Stimulated activated CD4-positive, alpha-beta T cell treated with anti-CD3 and anti-CD28 coated beads, Interleukin-15, amount 100 ng/mL, for 24 hours (primary cell): ENCODE measurements around the gene TRIM71.
A peak's percentile ranks its signal among the peaks of the same experiment; 100 is the strongest.

ENCODE experiments used
- DNase-seq: peaks from one replicate; pipeline ENCODE4 v3.0.0-alpha.2; 2020

TRIM71 gene

DNA sequence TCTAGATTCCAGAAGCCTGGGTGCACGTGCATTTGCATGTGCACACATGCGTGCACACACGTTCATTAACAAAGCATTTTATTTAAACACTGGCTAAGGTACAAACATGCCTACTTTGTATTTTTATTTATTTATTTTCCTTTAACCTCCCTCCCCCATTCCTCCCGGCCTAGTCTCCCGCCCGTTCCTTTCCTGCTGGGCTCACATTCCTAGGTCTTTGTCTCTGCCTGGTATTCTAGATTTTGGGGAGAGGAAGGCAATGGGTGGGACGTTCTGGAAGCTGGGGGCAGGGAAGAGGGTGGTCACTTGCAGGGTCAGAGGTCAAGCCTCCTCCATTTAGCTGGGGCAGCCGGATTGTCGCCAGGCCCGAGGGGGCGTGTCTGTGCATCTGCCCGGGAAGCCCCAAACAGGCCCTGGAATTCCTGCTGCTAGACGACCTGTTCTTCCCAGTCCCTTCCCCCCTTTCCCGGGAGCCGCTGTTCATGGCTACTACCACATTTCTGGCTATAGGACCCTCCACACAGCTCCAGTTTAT is 51.8 kb downstream of the TRIM71 start:
- DNase-seq: no peak

DNA sequence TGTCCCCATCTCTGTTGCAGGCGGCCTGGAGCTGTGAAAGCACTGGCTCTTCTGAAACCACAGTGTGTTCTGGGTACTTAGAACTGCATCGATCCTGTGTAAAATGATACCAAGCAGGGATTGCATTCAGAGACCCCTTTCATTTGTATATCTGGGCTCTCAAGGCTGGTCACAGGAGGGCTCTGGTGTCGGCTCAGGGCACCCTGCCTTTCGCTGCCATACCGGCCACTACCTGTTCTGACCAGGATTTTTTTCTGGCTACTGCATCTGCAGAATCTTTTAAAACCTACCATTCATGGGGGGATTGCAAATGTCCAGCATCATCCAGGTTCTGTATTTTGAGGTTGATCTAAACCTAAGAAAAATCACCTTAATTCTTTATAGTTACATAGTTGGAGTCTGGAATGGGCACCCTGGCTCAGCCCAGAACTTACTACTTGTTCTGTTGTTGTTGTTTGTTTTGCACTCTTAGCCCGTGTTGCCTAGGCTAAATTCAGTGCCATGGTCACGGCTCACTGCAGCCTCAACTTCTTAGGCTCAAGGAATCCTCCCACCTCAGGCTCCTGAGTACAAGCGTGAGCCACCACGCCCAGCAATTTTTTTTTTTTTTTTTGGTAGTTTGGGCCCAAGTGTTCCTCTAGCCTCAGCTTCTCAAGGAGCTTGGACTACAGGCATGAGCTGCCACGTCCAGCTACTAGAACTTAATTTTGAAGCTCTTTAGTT is 52.7 kb downstream of the TRIM71 start:
- no peak for DNase-seq

DNA sequence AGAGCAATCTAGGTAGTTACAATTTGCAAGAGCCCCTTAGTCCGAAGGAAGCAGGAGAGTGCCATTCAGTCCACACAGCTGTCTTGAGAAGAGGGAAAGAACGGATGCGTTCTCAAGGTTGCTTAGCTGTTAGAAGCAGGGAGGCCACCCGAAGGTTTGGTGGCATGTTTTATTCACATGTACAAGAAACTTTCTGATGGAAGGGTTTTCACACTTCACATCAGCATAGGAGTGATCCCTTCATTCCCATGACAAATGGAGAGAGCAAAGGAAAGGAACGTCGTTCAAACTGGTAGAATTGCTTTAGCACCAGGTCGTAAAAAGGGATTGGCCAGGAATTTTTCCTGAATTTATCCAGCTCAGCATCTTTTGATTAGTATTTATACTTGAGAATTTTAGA is 53.5 kb downstream of the TRIM71 start:
- no peak for DNase-seq

DNA sequence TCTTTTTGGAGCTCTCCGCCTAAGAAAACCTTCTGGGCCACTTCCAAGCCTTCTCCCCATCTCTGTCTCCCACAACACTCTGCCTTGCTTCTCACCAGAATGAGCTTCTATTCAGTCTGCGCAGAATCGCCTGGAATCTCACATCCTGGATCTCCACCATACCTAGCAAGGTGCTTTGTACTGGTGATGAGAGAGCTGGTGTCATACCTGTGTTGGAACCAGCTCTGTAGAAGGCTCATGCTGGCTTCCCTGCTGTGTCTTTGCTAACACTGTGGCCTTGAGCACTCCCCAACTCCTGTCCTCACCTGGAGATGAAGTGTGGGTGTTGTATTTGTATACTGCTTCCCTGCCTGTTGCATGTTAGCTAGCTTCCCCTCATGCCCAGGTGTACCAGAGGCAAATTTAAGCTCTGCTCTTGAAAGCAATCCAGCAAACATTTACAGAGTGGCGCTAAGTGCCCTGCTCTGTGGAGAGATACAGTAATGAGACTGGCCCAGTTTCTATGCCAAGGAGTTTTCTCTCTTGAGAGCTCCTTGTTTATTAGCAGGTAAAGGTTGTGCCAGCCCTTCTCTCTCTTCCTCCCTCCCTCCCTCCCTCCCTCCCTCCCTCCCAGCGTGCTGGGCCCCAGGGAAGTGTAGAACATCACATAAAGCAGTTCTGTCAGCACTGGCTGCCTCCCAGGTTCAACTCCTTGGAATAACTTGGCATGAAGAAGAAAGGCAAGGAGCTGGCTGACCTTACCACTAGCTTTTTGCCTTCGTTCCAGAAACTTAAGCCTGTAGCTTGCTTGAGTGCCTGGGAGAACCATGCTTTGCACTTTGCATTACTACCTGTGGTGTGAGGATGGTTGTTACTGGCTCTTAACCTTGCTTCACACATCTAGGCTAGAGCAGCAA is 54.9 kb downstream of the TRIM71 start:
- DNase-seq: no peak

DNA sequence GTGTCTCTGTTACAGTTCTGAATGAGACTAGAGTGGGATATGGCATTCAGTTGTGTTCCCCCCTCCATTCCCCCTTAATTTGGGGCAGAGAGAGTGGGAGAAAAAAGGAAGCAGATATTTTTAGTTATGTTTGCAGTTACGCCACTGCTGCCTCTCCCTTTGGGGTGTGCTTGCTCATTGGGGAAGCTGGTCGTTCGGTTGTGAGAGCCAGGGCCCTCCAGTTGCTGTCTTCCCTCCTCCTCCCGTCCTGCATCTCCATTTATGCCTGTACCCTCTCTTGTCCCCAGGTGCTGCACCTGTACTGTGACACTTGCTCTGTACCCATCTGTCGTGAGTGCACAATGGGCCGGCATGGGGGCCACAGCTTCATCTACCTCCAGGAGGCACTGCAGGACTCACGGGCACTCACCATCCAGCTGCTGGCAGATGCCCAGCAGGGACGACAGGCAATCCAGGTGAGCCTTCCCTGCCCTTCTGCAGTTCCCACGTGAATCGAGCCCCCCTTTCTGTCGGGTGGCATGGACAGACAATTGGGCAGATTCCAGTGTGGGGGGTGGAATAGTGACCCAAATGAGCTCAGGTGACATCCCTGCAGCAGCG is 55.8 kb downstream of the TRIM71 start:
- no peak for DNase-seq

DNA sequence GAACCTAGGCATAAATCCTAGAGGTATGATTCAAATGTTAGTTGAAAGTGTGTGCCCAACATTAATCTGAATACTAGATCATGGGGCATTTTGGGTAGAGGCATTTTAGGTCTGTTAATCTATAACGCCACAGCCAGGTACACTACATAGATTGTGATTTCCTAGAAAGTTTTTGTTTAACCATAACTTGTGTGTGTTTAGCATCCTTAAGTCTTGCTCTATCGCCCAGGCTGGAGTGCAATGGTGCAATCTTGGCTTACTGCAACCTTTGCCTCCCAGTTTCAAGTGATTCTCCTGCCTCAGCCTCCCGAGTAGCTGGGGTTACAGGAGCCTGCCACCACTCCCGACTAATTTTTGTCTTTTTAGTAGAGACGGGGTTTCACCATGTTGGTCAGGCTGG is 59.1 kb downstream of the TRIM71 start:
- no peak for DNase-seq

DNA sequence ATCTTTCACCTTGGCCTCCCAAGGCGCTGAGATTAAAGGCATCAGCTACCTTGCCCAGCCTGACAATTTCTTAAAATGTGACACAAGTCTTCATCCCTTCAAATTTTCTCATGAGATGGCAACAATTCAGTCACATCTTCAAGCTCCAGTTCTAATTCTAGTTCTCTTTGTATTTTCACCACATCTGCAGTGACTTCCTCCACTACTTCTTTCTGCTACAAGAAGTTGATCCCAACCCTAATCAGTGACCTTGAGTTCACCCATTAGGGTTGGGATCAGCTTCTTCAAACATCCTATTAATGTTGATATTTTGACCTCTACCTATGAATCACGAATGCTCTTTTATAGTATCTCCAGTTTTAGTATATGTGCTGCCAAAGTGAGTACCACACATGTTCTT is 59.8 kb downstream of the TRIM71 start:
- DNase-seq: no peak

DNA sequence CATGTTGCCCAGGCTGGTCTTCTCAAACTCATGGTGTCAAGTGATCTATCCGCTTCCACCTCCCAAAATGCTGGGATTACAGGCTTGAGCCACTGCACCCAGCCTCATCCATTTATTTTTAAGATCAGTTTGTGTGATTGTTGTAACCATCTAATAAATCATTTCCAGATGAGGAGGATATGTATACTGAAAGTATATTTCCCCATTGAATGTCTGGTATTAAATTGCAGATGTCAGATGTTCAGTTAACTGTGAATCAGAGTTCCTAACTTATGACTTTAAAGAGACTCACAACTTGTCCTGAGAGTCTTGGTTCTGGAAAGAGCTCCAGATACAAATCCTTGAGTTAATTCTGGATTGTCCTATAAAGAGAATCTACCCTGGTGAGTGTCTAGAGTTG is 62.4 kb downstream of the TRIM71 start:
- DNase-seq: no peak

DNA sequence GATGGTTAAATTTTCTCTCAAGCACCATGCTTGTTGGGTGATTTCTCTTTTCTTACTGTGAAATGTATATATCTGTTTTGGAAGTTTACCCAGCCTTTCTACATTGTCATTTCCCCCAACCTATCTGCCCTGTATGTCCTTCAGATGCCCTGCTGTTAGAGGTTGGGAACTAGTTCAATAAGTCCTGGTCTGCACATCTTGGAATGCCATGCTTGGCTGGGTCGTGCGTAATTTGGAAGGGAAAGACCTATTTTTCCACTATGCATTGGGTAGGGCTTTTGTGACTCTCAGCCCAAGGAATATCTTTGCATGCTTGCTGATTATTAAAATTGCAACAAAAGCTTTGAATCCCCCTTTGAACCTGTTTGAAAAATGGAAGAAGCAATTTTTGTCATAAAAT is 63.8 kb downstream of the TRIM71 start:
- no peak for DNase-seq

DNA sequence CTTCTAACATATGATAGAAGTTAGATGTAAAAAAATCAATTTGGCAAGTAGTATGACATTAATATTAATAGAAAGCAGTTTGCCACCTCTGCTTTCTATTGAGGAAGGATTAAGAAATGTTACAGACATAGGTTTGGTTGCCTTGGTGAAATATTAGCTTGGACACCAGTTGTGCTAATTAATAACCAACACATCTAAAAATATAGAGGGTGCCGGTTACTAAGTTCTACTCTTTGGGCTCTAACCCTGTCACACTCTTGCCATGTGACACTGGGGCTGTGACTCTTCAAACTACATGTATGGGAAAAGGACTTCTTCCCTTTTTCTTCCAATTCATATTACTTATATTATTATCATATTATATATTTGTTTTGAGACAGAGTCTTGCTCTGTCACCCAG is 64.4 kb downstream of the TRIM71 start:
- no peak for DNase-seq

DNA sequence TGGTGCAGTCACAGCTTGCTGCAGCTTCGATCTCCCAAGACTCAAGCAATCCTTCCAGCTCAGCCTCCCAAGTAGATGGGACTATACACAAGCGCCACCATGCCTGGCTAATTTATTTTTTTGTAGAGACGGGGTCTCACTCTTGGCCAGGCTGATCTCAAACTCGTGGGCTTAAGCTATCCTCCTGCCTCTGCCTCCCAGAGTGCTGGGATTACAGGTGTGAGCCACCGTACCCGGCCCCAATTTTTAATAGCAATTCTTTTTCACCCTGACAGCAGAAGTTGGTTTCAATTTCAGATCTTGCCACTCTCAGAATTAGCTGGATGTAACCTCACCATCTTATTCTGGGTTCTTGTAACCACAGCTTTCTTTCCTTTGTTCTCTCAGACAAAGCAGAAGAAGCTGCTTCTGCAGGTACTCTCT is 64.8 kb downstream of the TRIM71 start:
- DNase-seq: peak; percentile 15

DNA sequence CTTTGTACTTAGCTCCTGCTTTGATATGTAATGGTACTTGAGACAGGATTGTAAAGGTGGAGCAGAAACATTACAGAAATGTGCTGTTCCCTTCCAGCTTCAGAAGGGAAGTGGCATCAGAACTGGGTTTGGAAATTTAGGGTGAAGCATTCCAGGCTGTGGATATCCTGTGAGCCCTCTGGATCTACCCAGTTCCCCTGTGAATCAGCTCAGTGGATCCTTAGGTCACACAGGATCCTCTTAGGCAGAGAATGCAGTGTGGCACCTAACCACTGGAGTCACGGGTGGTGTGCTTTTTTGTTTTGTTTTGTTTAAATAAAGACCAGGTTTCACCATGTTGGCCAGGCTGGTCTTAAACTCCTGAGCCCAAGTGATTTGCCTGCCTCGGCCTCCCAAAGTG is 66.0 kb downstream of the TRIM71 start:
- no peak for DNase-seq

DNA sequence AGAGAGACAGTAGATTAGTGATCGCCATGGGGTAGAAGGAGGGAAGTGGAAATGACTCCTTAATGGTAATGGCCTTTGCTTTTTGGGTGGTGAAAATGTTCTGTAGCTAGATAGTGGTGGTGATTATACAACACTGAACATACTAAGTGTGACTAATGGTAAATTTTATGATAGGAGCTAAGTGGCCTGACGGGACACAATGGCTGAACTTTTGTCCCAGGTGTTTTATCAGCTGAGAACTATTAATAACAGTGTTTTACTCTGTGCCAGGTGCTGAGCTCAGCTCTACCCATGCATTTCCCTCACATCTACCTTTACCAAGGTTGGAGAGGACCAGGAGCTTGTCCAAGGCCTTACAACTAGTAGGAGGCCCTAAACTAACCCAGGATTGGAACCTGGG is 66.8 kb downstream of the TRIM71 start:
- no peak for DNase-seq

DNA sequence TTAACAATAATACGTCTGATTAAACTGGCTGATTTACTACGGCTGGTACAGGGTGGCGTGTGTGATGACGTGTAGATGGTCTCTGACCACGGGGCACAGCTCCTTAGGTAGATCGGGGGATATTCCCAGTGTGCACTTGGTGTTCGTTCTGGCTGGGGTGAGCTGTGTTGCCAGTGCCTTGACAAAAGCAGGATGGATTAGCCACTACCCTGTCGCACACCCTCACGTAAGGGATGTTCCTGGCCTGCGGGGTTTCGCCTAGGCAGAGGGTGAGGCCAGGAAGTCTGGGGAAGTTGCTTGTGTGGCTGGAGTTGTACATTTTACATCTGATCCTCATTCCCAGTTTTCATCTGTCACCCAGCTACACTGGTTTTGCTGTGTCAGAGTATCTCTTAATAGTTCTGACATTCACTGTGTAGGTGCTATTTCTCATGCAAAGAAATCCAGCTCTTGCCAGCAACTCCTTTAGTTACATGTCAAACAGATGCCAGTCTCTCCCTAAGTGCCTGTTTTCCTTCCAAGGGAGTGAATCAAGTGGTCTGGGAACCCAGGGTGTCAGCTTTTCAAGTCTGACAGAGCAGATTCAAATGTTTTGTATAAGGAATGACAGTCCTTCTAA is 67.6 kb downstream of the TRIM71 start:
- no peak for DNase-seq

DNA sequence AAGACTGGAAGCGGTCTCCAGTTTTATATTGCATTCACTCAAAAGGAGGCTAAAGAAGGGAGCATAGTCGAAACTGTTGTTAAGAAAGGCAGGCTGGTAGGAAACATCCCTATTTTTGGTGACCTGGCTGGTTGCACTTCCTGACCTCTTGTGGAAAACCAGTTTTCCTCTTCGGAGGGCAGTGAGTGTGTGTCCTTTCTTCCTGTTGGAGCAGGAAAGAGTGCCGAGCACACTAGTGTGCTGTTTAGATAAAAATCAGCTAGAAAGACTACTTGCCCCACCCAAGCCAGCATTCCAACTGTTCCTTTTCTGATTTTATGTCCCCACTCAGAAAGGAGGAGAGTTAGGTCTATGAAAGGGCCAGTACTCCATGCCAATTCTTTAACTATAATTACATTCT is 68.5 kb downstream of the TRIM71 start:
- DNase-seq: no peak

DNA sequence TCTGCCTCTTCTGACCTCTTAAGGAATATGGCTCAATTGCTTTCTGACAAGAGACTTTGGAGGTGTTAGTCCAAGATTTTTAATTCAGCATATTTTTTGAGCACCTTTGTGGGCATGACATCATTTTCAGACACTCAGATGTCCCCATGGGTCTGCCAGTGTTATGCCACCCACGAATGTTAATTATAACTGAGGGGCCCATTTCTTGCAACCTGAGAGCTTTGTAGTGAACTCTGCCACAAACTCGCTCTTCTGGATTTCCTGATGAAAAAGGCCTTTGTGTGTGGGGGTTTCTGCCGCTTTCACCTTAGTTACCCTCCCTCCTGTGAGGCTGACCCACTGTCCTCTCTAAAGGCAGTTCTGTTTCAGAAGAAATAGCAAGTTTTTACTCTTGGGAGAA is 69.1 kb downstream of the TRIM71 start:
- DNase-seq: no peak

DNA sequence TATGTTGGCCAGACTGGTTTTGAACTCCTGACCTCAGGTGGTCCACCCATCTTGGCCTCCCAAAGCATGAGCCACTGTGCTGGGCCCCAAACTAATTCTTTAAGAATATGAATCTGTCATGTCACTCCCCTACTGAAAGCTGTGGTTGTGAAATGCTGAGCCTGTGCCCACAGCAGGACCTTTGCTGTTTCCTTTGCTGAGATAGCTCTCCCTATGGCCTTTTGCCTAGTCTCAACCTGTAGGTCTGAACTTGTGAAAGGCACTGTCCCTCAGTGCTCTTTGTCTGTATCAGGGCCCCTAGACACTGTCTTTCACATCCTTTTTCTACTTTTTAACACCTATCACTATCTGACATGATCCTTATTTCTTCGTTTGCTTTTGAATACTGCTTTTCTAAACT is 70.9 kb downstream of the TRIM71 start:
- DNase-seq: no peak

DNA sequence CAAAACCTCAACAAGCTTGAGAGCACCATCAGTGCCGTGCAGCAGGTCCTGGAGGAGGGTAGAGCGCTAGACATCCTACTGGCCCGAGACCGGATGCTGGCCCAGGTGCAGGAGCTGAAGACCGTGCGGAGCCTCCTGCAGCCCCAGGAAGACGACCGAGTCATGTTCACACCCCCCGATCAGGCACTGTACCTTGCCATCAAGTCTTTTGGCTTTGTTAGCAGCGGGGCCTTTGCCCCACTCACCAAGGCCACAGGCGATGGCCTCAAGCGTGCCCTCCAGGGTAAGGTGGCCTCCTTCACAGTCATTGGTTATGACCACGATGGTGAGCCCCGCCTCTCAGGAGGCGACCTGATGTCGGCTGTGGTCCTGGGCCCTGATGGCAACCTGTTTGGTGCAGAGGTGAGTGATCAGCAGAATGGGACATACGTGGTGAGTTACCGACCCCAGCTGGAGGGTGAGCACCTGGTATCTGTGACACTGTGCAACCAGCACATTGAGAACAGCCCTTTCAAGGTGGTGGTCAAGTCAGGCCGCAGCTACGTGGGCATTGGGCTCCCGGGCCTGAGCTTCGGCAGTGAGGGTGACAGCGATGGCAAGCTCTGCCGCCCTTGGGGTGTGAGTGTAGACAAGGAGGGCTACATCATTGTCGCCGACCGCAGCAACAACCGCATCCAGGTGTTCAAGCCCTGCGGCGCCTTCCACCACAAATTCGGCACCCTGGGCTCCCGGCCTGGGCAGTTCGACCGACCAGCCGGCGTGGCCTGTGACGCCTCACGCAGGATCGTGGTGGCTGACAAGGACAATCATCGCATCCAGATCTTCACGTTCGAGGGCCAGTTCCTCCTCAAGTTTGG is 72.9 kb downstream of the TRIM71 start:
- DNase-seq: no peak

DNA sequence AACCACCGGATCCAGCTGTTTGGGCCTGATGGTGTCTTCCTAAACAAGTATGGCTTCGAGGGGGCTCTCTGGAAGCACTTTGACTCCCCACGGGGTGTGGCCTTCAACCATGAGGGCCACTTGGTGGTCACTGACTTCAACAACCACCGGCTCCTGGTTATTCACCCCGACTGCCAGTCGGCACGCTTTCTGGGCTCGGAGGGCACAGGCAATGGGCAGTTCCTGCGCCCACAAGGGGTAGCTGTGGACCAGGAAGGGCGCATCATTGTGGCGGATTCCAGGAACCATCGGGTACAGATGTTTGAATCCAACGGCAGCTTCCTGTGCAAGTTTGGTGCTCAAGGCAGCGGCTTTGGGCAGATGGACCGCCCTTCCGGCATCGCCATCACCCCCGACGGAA is 73.6 kb downstream of the TRIM71 start:
- no peak for DNase-seq

DNA sequence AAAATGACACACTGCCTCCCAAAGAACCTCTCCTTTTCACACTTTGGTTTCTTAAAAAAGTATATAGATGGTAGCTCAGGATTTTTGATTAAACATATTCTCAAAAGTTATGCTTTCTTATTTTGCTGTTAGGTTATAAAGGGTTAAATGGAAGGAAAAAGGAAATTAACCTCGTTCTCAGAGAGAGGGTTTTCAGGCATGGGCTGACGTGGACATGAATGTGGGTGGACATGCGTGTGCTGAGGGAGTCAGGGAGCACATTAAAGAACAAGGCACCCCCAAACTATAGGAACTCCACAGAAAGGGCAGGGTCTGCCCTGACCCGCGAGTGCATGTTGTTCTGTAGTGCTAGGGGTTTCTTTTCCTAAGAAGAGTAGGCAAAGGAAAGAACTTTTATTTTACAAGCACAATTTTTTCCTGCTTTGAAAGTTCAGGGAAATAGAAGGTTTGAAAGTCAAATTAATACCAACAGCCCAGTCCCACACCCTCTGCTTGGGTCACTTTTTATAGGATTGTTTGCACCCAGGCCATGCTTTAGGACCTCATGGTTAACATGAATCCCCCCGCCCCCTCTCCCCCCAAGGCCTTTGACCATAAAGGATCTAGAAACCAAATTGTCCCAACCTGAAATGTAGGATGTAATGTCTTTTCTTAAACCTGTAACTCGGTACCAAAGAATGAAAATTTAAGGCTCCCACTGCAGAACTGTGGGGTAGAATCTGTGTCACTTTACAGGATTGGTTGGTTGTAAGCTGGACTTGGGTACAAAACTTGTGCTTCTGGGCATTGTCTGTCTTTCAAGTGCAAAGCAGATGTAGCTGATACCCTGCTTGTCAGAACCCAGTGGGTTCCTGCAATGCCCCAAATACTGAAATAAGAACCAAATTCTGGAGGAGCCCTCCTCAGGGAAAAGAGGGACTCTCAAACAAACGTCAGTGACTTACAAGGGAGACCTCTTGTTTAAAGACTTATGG is 75.1 kb downstream of the TRIM71 start:
- no peak for DNase-seq

DNA sequence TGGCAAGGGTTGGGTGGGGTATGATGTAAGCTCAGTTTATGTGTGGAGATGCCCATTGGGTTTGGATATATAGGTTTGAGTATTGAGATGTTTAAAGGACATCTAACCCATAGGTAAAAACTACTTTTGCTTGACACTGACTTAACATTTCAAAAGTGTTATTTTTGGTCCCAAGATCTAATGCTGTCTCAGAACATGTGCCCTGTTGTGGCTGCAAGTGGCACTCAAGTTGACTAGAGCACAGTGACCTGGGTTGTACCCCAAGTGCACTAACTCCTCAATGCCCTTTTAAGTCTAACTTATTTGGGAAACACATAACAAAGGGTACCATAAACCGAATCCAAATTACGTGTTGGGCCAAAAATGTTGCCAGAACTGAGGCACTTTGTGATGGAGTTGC is 77.2 kb downstream of the TRIM71 start:
- DNase-seq: no peak
